Ectodermal cell (in vitro differentiated cells): ENCODE measurements around the gene TBC1D22A.

Experiments used
- H3K27ac ChIP-seq: 2 replicates; pipeline ENCODE4 v1.7.0; 2013; ENCODE audit warnings: mild to moderate bottlenecking, low read depth, low read length; ENCODE audit not compliant: insufficient read depth, poor library complexity, severe bottlenecking
- H3K27me3 ChIP-seq: 2 replicates; pipeline ENCODE4 v1.7.0; 2013; ENCODE audit warnings: mild to moderate bottlenecking, low read length; ENCODE audit not compliant: insufficient read depth, control insufficient read depth, poor library complexity, severe bottlenecking
- H3K36me3 ChIP-seq: one replicate; pipeline ENCODE4 v1.7.0; 2013; ENCODE audit warnings: low read length; ENCODE audit not compliant: control insufficient read depth, insufficient read depth
- H3K4me1 ChIP-seq: one replicate; pipeline ENCODE4 v1.7.0; 2013; ENCODE audit warnings: low read length; ENCODE audit not compliant: control insufficient read depth, insufficient read depth
- H3K4me3 ChIP-seq: 2 replicates; pipeline ENCODE4 v1.7.0; 2013; ENCODE audit warnings: low read depth, low read length, control low read depth; ENCODE audit not compliant: insufficient read depth
- H3K9me3 ChIP-seq: 2 replicates; pipeline ENCODE4 v1.7.0; 2013; ENCODE audit warnings: mild to moderate bottlenecking, low read length, moderate library complexity; ENCODE audit not compliant: control insufficient read depth
- WGBS, 2 experiments: methylation state at CpG; one replicate each; pipeline ENCODE4 v1.1.7; 2013; ENCODE audit warnings: missing lambda C conversion rate in 2 of 2; 5-methylcytosine and 5-hydroxymethylcytosine counted together

TBC1D22A gene

DNA sequence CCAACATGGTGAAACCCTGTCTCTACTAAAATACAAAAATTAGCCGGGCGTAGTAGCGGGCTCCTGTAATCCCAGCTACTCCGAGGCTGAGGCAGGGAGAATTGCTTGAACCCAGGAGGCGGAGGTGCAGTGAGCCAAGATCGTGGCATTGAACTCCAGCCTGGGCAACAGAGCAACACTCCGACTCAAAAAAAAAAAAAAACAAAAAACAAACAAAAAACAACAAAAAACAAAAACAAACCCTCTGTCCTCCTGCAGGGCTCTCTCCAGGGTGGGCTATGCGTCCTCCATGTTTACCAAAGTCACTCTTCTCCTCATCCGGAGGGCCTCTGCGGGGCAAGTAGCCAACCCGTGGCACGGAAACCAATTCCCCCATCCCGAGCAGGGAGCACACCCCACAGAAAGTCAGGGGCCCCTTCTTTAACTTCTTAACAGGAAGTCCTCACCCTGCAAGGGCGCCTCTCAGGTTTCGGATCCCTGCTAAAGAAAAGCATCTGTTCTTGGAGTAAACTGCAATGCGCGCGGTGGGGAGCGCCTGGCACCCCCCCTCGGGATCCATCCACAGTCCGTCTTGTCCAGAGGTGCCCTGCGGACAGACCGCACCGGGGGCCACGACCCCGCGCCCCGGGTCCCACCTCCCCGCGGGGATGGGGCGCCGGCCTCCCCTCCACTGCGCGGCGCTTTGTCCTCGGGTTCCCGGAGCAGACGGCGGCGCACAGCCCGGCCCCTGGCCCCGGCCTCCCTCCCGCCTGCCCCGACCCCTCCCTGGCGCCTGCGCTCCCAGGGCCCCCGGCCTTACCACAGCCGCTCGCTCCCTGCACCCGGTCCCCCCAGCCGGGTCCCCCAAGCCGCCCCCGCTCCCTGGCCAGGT, 25.1 kb upstream of the TBC1D22A start:
- WGBS, 2 experiments = 7 to 8% methylated on average over 53 of the region's 53 CpGs
- Histone ChIP-seq H3K36me3 (no peaks in the 10 kb centered on the region), H3K4me3 (peak overlapping the region; percentile 54), H3K4me1 (peaks cover 22% of the 10 kb centered on the region), H3K27ac (no peak overlapping the region), H3K9me3 (no peaks in the 10 kb centered on the region), H3K27me3 (peaks cover 4% of the 10 kb centered on the region)

DNA sequence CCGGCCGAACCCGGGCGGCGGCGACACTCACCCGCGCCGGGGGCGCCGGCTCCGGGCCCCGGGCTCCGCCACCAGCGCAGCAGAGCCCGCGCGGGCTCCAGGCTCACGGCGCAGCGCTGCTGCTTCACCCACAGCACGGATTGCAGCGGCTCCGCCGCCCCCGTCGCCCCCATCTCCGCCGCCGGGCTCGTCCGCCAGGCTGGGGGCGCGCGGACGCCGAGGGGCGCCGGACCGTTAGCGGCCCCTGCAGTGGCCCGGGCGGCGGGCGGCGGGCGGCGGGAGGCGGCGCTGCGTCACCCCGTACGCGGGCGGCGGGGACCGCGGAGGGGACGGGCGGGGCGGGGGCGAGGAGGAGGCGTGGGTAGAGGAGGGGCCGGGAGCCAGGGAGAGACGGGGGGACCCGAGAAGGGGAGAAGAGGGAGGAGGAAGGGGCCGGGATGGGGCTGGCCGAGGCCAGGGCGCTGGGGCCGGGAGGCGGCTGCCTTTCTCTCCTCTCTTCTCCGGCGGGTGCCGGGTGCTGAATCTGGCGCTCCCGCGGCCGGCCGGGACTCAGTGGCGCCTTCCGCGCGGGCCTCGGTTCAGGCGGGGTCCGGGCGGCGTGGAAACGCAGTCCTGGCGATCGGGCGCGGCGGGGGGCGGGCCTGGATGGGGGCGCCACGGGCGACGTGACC, 24.3 kb upstream of the TBC1D22A start, which contains the start of gene CERK:
Gene CERK, minus strand, starts transcription at position 277 of the 671 bp plus-strand sequence. Its CDS starts 104 bp downstream, at position 173.
- Histone ChIP-seq H3K27me3 (peaks cover 4% of the 10 kb centered on the region), H3K36me3 (no peaks in the 10 kb centered on the region), H3K9me3 (no peaks in the 10 kb centered on the region), H3K27ac (no peak within 1 kb of the TSS), H3K4me3 (peak within 1 kb of the TSS; percentile 54), H3K4me1 (peaks cover 22% of the 10 kb centered on the region)
- 1% methylated on average over 98 to 99 of the region's 99 CpGs for whole genome bisulfite sequencing, 2 experiments

DNA sequence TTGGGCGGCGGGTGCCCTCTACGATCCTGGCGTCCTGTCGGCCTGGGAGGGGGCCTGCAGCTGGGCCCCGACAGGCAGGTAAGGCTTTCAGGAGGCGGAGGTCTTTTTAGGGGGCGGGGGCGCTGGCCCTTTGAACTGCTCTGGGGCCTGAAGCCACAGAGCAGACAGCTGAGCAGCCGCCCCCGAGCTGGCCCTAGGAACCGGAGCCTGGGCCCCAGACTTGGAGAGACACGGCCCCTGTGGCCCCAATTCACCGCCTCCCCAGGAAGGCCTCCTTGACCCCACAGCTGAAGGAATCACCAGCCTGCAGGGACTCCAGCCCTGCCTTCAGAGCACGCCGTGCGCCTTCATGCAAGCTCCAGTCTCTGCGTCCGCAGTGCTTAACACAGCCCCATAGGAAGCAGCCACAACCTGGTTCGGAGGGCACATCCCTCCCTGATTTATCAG, 23.8 kb upstream of the TBC1D22A start:
- Histone ChIP-seq H3K9me3 (no peaks in the 10 kb centered on the region), H3K4me3 (peak overlapping the region; percentile 54), H3K27me3 (peaks cover 4% of the 10 kb centered on the region), H3K4me1 (peaks cover 22% of the 10 kb centered on the region), H3K36me3 (no peaks in the 10 kb centered on the region), H3K27ac (no peak overlapping the region)
- 28% methylated on average over 20 of the region's 20 CpGs for WGBS, 2 experiments

DNA sequence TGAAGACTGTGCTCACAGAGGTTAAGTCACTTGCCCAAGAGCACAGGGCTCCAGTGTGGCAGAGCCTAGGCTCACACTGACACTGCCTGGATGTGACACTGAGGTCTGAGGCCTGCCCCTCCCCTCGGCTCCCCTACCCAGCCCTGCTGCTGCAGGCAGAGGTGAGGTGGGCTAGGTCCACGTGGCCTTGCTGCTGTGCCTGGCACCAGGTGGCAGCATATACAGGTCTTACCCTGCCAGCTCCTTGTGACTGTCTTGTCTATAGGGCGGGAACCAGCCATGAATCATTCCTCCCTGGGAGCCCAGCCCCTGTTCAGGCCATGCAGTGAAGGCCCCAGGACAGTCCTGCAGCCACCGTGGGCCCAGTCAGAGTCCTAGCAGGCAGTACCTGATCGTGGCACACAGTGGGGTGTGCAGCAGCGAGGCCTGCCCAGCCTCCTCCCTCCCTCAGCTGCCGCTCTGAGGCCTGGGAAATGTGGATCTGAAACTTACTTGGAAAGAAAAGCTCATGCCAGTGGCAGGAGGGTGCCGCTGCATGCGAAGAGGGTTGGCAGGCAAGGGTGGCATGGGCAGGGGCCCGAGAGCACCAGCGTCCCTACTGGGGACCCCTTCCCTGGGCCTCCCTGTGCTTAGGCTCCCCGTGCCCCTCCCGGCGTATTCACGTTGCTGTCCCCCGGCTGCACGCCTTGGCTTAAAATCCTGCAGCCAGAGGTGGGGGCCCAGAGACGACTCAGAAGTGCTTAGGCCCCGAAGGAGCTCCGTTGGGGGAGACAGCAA, 23.2 kb upstream of the TBC1D22A start:
- H3K9me3 ChIP-seq = no peaks in the 10 kb centered on the region
- H3K27ac ChIP-seq = no peak overlapping the region
- whole genome bisulfite sequencing, 2 experiments = 85 to 88% methylated on average over 20 of the region's 20 CpGs
- no peaks in the 10 kb centered on the region for H3K36me3 ChIP-seq
- peaks cover 22% of the 10 kb centered on the region for H3K4me1 ChIP-seq
- H3K27me3 ChIP-seq = peaks cover 4% of the 10 kb centered on the region
- no peak overlapping the region for H3K4me3 ChIP-seq

DNA sequence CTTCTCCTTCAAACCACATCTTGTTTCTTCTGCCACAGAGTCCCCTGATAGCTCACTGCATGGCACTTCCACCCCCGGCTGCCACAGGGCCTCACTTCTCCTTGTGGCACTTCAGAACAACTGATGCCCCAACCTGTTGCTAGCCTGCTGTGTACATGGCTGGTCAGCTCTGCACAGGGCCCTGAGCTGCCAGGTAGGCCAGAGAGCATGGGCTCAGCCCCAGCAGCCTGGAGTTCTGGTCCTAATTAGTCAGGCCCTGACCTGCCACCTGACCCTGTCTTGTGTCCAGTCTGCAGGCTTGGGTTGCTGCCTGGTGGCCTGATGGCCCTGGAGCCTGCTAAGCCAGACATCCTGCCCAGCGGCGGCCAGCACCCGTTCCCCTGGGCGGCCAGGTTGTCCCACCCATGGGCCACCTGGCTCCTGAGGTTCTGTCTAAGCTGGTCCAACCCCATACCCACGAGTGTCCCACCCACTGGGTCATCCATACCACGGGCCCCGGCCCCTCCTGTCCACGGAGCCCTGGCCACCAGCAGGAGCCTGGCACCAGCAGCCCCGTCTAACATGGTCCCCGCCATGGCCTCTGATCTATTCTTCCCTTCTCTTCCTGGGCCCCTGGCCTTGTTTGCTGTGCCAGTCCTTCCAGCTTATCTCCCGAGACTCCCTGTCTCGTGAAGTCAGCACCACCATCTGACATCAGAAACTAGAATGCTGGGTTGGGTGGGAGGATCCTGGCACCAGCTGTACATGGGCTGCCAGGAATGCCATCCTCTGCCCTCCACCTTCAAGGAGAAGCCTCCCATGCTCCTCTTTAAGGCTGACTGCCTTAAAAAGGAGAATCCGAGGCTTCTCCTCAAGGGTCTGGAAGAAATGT, 21.3 kb upstream of the TBC1D22A start:
- H3K4me1 ChIP-seq = peaks cover 15% of the 10 kb centered on the region
- no peaks in the 10 kb centered on the region for H3K9me3 ChIP-seq
- H3K27ac ChIP-seq = no peak overlapping the region
- WGBS, 2 experiments = 90 to 93% methylated on average over 14 of the region's 14 CpGs
- no peaks in the 10 kb centered on the region for H3K36me3 ChIP-seq
- peaks cover 4% of the 10 kb centered on the region for H3K27me3 ChIP-seq
- no peak overlapping the region for H3K4me3 ChIP-seq

DNA sequence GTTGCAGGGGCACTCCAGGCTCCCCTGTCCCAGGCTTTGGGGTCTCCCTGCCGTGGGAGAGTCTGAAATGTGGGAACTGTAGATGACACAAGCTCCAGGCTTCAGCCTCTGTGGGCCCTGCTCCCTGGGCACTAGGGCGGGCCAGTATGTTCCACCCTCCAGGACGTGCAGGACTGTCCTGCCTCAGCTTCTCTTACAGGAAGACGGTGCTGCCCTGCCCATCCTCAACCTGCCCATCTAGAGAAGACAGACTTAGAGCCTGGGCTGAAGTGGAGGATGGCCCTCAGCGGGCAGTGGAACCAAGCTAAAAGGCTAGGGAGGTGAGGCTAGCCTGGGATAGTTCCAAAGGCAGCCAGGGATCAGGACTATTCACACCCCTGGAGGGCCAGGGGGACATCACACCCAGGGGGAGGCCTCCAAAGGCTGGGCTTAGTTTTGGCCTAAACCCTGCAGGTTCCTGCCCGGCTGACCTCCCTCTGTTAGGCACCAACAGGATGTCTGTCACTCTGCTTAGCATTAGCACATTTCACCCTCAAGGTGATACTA, 20.4 kb upstream of the TBC1D22A start:
- H3K4me3 ChIP-seq = no peak overlapping the region
- no peaks in the 10 kb centered on the region for H3K36me3 ChIP-seq
- H3K9me3 ChIP-seq = no peaks in the 10 kb centered on the region
- peaks cover 6% of the 10 kb centered on the region for H3K4me1 ChIP-seq
- no peak overlapping the region for H3K27ac ChIP-seq
- peaks cover 4% of the 10 kb centered on the region for H3K27me3 ChIP-seq
- 80 to 84% methylated on average over 6 of the region's 6 CpGs for WGBS, 2 experiments

DNA sequence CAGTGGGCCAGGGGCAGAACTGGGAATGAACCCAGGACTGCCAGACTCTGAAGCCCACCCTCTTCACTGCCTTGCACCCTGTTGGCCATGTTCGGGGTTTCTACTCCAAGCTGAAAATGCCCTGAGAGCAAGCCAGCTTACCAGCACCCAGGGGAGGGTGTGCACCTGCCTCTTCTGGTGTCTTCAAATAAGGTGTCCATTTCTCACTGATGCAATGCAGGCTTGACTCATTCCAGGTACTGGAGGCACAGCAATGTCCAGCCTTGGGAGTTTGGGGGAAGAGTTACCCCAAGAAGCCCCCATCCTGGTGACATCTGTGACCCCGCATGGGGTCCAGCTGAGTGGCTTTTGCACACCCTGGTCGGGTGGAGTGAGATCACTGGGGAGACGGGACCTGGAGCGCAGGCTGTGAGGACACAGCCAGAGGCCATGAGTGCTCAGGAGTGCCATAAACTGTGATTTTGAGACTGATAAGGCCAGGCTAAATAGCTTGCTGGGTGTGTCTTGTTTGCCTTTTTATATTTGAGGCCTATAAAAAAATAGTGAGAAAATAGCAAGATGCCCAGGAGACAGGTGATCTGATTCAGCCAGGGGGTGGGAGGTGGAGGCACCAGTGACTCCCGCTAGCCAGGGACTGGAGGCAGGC, 19.8 kb upstream of the TBC1D22A start:
- Histone ChIP-seq H3K27me3 (peaks cover 9% of the 10 kb centered on the region), H3K4me3 (no peak overlapping the region), H3K36me3 (no peaks in the 10 kb centered on the region), H3K9me3 (no peaks in the 10 kb centered on the region), H3K27ac (no peak overlapping the region), H3K4me1 (peaks cover 5% of the 10 kb centered on the region)
- WGBS, 2 experiments = 90 to 92% methylated on average over 6 of the region's 6 CpGs

DNA sequence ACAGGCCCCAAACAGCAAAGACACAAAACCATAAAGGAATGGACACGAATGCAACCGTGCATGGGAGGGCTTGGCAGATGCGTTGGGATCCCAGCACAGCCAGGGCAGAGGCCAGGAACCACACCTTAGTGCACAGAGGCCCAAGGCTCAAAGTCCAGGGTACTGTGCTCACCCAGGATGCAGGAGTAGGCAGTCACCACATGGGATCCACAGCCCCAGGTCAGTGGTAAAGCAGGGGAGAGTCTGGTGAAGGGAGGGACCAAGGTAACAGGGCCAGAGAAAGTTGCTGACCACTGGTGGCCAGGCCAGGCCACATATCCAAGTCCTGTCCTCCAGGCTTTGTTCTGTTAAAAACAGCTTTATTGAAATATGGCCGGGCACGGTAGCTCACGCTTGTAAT, 17.9 kb upstream of the TBC1D22A start:
- H3K4me3 ChIP-seq = no peak overlapping the region
- WGBS, 2 experiments = 90 to 94% methylated on average over 6 of the region's 6 CpGs

DNA sequence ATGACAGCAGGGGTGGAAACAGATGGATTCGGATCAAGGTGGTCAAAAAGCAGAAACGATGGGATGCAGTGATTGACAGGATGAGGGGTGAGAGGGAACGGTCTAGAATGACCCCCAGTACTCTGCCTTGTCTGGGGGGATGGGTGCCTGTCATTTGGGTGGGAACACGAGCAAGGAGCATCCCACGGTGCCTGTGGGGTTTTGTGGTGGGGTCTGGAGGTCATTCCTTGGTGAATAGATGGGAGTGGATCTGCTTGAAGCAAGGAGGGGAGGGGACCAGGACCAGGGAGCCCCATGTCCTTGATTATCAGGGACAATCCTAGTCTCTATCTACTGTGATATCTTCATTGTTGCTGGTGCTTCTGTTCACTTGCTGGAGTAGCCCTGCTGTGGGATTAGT, 16.3 kb upstream of the TBC1D22A start:
- Histone ChIP-seq H3K4me3 (no peak overlapping the region), H3K9me3 (no peaks in the 10 kb centered on the region), H3K36me3 (no peaks in the 10 kb centered on the region), H3K27me3 (peaks cover 4% of the 10 kb centered on the region), H3K4me1 (no peaks in the 10 kb centered on the region), H3K27ac (no peak overlapping the region)
- 85 to 87% methylated on average over 5 of the region's 5 CpGs for WGBS, 2 experiments

More for the DNA sequence above, 17.9 kb upstream of the TBC1D22A start:
- Histone ChIP-seq H3K36me3 (no peaks in the 10 kb centered on the region), H3K27me3 (peaks cover 4% of the 10 kb centered on the region), H3K27ac (no peak overlapping the region), H3K4me1 (no peaks in the 10 kb centered on the region), H3K9me3 (no peaks in the 10 kb centered on the region)
